Effector CD4-positive, alpha-beta T cell (primary cell): ENCODE results near the gene FGF3.
"Not testable (repeated sequence)": the region's sequence is repeated elsewhere in the genome, so short reads cannot be mapped to it uniquely, and the experiment has no call there.

Experiments
- DNase-seq: peaks from one replicate; pipeline ENCODE4 v3.0.0-alpha.2; 2020

Gene FGF3

GRCh38 chr11:69801513-69802335 is 17.5 kb downstream of the FGF3 start:
- no peak for DNase-seq

GRCh38 chr11:69800278-69800677 is 18.9 kb downstream of the FGF3 start:
- DNase-seq = no peak

- no peak for DNase-seq
These were observed 19.6 kb downstream of the FGF3 start for GRCh38 chr11:69799582-69799981.

GRCh38 chr11:69799097-69799496 is 20.1 kb downstream of the FGF3 start:
- DNase-seq = no peak

- DNase-seq = no peak
These were observed 21.3 kb downstream of the FGF3 start for GRCh38 chr11:69797737-69798528.

GRCh38 chr11:69797156-69797555 is 22.1 kb downstream of the FGF3 start:
- no peak for DNase-seq

GRCh38 chr11:69796063-69796462 is 23.2 kb downstream of the FGF3 start:
- DNase-seq = no peak

GRCh38 chr11:69791276-69792180 is 27.7 kb downstream of the FGF3 start:
- no peak for DNase-seq

GRCh38 chr11:69788956-69789355 is 30.3 kb downstream of the FGF3 start:
- no peak for DNase-seq

- DNase-seq = no peak
These were observed 31.3 kb downstream of the FGF3 start for GRCh38 chr11:69787906-69788305.

GRCh38 chr11:69787457-69787856 is 31.8 kb downstream of the FGF3 start:
- no peak for DNase-seq

- DNase-seq = no peak
These were observed 38.0 kb downstream of the FGF3 start for GRCh38 chr11:69781241-69781640.

- no peak for DNase-seq
These were observed 40.8 kb downstream of the FGF3 start for GRCh38 chr11:69778373-69778772.

- no peak for DNase-seq
These were observed 44.0 kb downstream of the FGF3 start, which contains the start of gene FGF4 for GRCh38 chr11:69775163-69775755. Gene FGF4, minus strand, starts transcription at chr11:69775341. Its CDS starts 257 bp downstream, at chr11:69775084.

- no peak for DNase-seq
These were observed 44.7 kb downstream of the FGF3 start for GRCh38 chr11:69774354-69775162.

GRCh38 chr11:69773626-69774353 is 45.4 kb downstream of the FGF3 start:
- no peak for DNase-seq

GRCh38 chr11:69771466-69771865 is 47.8 kb downstream of the FGF3 start:
- no peak for DNase-seq

- no peak for DNase-seq
These were observed 48.7 kb downstream of the FGF3 start for GRCh38 chr11:69770540-69770939.

GRCh38 chr11:69765498-69765995 is 53.7 kb downstream of the FGF3 start:
- no peak for DNase-seq

GRCh38 chr11:69764918-69765317 is 54.3 kb downstream of the FGF3 start:
- DNase-seq = not testable (repeated sequence)

- no peak for DNase-seq
These were observed 58.9 kb downstream of the FGF3 start for GRCh38 chr11:69760319-69760718.
